Fibroblast of the aortic adventitia (primary cell): ENCODE results near the gene BBS2. TPM values are rescaled to one million over a fixed set of nuclear protein-coding genes. Genes with fewer than 3 reads are reported as not detected.

Experiments
- DNase-seq: peaks from one replicate; pipeline ENCODE4 v3.0.0-alpha.2; 2010; ENCODE audit warnings: low read depth
- H3K4me3 ChIP-seq: 2 replicates; pipeline ENCODE4 v1.5.1; 2011; ENCODE audit warnings: low read depth, mild to moderate bottlenecking, control low read depth, low read length, moderate library complexity
- total RNA-seq: library from RNA; depleted of rRNA; stranded (reverse); fragments of >200 nt; gene quantifications from 2 replicates; pipeline ENCODE4 v1.2.3, GENCODE V29; 2012; ENCODE audit warnings: low replicate concordance
- TF ChIP-seq, protein P1 (sequence below): IDR thresholded peaks from 2 replicates; pipeline ENCODE4 v1.5.1; 2011; ENCODE audit warnings: mild to moderate bottlenecking, low read length, control low read depth, inconsistent platforms; ENCODE audit not compliant: insufficient read depth

The BBS2 gene
- total RNA-seq, 1 donor = 58.9 TPM

DNA sequence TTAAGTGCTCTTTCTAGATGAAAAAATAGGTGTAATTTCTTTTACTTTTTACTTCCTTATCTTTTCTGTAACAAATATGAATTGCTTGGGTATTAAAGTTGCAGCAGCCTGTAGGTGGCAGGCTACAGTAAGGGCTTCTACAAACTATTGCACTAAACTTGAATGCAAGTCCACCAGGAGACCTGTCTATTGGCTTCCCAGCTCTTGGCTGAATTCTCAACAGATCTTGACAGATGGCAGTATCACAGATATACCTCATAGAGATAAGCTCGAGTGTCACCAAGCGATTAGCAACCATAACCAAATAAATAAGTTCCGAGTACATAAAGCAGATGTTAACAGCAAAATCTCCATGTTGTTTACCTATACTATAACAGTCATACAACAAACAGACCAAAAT, 5.9 kb downstream of the BBS2 start:
- no peak overlapping the region for H3K4me3 ChIP-seq
- peak; percentile 79 for DNase-seq
- TF ChIP-seq, protein P1, sequence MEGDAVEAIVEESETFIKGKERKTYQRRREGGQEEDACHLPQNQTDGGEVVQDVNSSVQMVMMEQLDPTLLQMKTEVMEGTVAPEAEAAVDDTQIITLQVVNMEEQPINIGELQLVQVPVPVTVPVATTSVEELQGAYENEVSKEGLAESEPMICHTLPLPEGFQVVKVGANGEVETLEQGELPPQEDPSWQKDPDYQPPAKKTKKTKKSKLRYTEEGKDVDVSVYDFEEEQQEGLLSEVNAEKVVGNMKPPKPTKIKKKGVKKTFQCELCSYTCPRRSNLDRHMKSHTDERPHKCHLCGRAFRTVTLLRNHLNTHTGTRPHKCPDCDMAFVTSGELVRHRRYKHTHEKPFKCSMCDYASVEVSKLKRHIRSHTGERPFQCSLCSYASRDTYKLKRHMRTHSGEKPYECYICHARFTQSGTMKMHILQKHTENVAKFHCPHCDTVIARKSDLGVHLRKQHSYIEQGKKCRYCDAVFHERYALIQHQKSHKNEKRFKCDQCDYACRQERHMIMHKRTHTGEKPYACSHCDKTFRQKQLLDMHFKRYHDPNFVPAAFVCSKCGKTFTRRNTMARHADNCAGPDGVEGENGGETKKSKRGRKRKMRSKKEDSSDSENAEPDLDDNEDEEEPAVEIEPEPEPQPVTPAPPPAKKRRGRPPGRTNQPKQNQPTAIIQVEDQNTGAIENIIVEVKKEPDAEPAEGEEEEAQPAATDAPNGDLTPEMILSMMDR = peak; percentile 75

DNA sequence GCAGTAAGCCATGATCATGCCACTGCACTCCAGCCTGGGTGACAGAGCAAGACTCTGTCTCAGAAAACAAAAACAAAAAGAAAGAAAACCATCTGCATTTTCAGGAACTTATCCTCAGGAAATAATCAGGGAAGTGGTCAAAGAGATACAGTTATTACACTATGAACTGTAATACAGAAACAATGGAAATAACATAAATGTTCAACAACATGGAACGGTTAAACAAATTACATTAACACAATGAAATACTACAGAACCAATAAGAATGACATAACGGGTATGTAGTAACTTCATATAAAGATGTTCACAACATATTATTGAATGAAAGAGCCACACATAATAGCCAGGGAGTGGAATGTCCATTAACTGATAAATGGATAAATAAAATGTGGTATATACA, 6.7 kb downstream of the BBS2 start:
- no peak overlapping the region for H3K4me3 ChIP-seq
- DNase-seq = no peak
- TF ChIP-seq, protein P1 = no peak

DNA sequence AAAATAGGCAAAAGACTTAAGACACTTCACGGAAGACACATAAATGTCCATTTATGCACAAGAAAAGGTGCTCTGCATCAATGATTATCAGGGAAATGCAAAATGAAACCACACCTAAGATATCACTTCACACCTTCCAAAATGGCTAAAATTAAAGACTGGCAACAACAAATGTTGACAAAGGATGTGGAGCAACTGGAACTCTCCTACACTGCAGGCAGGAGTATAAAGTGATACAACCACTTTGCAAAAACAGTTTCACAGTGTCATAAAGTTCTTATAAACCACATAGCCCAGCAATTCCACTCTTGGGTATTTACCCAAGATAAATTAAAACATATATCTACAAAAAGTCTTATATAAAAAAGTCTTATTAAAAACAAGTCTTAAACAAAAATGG, 7.8 kb downstream of the BBS2 start:
- DNase-seq = no peak

DNA sequence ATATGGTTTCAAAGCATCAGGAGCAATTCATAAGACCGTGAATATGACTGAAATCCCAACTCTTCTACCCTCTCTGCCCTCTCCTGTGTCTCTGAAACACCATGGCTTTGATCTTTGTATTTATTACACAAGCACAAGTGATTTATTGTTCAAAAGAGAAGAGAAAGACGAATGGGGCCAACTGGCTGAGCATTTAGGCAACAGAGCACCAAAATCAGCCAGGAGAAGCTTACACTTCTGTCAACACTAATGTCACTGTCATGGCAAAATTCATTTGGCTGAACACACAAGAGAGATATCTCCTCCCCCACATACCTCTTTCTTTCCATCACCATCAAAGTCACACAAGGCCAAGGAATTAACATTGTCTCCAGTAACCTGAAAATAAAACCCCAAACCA, 9.3 kb downstream of the BBS2 start:
- no peak for DNase-seq
- no peak overlapping the region for H3K4me3 ChIP-seq
- TF ChIP-seq, protein P1 = no peak

More for the DNA sequence above, 7.8 kb downstream of the BBS2 start:
- TF ChIP-seq, protein P1 = no peak
- no peak overlapping the region for H3K4me3 ChIP-seq

DNA sequence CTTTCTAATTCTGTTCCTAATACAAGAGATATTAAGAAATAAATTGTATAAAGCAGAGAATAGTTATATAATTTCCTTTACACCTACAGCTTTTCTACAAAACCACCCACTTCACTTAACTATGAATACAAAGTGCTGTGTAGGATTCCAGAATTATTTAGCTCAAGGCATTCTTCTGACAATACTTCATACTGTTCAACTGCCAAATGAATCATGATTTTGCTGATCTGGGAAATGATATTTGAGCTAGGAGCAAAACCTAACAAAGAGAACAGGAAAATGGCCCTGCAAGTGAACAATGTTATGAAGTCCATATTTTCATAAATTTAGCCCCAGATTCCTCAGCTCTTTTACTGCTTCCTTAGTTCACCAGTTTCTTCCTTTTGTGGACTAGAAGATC, 12.9 kb downstream of the BBS2 start:
- H3K4me3 ChIP-seq = no peak overlapping the region
- TF ChIP-seq, protein P1 = no peak
- DNase-seq = peak; percentile 79

DNA sequence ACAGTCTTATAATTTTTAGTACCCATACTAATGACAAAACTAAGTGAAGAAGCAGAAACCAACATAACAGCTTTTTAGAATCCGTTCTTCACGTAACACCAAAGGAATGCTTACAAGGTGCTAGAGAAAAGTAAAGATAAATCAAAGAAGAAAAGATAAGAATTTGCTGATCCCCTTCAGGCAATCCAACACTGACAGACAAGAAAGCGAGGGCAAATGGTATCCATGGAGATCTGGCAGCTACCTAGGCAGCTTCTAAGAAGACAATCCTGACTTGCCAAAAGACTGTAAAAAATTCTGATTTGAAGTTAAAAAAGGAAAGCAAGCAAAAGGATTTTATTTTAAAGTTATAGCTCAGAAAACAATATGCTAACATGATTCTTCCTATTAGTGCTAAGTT, 14.6 kb downstream of the BBS2 start:
- no peak overlapping the region for H3K4me3 ChIP-seq
- TF ChIP-seq, protein P1 = no peak
- no peak for DNase-seq

DNA sequence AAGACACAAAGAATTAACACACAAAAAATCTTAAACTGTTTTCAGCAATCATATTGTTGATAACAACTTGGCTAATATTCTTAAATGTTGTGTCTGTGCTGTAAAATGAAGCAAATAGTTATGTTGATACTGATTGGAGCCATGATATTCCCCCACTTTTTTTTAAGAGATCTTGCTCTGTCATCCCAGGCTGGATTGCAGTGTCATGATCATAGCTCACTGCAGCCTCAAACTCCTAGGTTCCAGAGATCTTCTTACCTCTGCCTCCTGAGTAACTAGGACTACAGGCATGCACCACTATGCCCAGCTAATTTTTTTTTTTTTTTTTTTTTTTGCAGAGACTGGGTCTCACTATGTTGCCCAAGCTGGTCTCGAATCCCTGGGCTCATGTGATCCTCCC, 26.0 kb downstream of the BBS2 start:
- TF ChIP-seq, protein P1 = no peak
- DNase-seq = no peak
- no peak overlapping the region for H3K4me3 ChIP-seq
